GM12878 (cell line): Measurements from ENCODE around the gene MROH2A. TPM values are rescaled to one million over a fixed set of nuclear protein-coding genes. Genes with fewer than 3 reads are reported as not detected.

ENCODE experiments used
- ATAC-seq: fragments of 200-7000 bp; cut with Tn5 transposase; 3 replicates; pipeline ENCODE4 v1.9.1; 2020; ENCODE audit warnings: mild to moderate bottlenecking, moderate library complexity
- BruUV-seq: library from RNA; stranded (reverse); fragments of 400-500 nt; replicated peaks from 2 replicates; lab custom pipeline; 2021; lab: Mats Ljungman, UMichigan
- CTCF ChIA-PET: fragments of 300-600 bp; sonication (Branson Sonifier 250); formaldehyde crosslinking; extraction: SDS; loops from one replicate; lab custom pipeline; 2021; ENCODE audit warnings: inconsistent platforms; lab: Yijun Ruan, JAX
- POLR2A ChIA-PET: fragments of 350-600 bp; formaldehyde crosslinking; extraction: SDS; loops from one replicate; lab custom pipeline; 2021; ENCODE audit warnings: inconsistent platforms; lab: Charles Lee
- RAD21 ChIA-PET: fragments of 300-600 bp; sonication (Branson Sonifier 250); formaldehyde crosslinking; loops from one replicate; lab custom pipeline; 2023; ENCODE audit warnings: antibody characterized with exemption; ENCODE audit not compliant: unreplicated experiment; lab: Charles Lee
- SMC1A ChIA-PET: fragments of 300-600 bp; sonication (Branson Sonifier 250); formaldehyde crosslinking; loops from one replicate; lab custom pipeline; 2023; ENCODE audit not compliant: unreplicated experiment, uncharacterized antibody; lab: Charles Lee
- DNase-seq: peaks from one replicate; pipeline ENCODE4 v3.0.0-alpha.2; 2011; ENCODE audit warnings: low read depth, low spot score
- FAIRE-seq: peaks from 3 replicates; lab custom pipeline; 2011; peaks lifted over from hg19 to GRCh38; lab: Jason Lieb, UNC
- H2AFZ ChIP-seq: 2 replicates; pipeline ENCODE4 v1.6.0; 2011; ENCODE audit warnings: low read depth, low read length, control low read depth; ENCODE audit not compliant: control insufficient read depth
- H3K27ac ChIP-seq: 2 replicates; pipeline ENCODE4 v1.5.1; 2011; ENCODE audit warnings: control low read depth; ENCODE audit not compliant: control insufficient read depth, insufficient read depth
- H3K27me3 ChIP-seq, 2 experiments: replicated peaks in 1 of 2; 2 replicates each; pipeline versions ENCODE4 v1.6.0 to v1.6.1; 2011; ENCODE audit warnings: low read length in 1 of 2; ENCODE audit not compliant: control insufficient read depth in 2 of 2, insufficient read depth in 2 of 2
- H3K36me3 ChIP-seq, 2 experiments: 2 replicates each; pipeline ENCODE4 v1.5.1; 2011; ENCODE audit warnings: low read length in 1 of 2; ENCODE audit not compliant: control insufficient read depth in 2 of 2, insufficient read depth in 2 of 2
- H3K4me1 ChIP-seq: 2 replicates; pipeline ENCODE4 v1.6.1; 2011; ENCODE audit warnings: mild to moderate bottlenecking, low read length, moderate library complexity, mixed read lengths; ENCODE audit not compliant: control insufficient read depth, insufficient read depth
- H3K4me2 ChIP-seq: 2 replicates; pipeline ENCODE4 v1.6.0; 2011; ENCODE audit warnings: control low read depth; ENCODE audit not compliant: control insufficient read depth, insufficient read depth
- H3K4me3 ChIP-seq: fragments of 200-600 bp; sonication (generic); 2 replicates; pipeline ENCODE4 v1.5.1; 2016
- H3K79me2 ChIP-seq: 2 replicates; pipeline ENCODE4 v1.6.0; 2011; ENCODE audit warnings: low read length; ENCODE audit not compliant: control insufficient read depth, insufficient read depth
- H3K9ac ChIP-seq: 2 replicates; pipeline ENCODE4 v1.8.0; 2011; ENCODE audit warnings: low read length, control low read depth, mixed read lengths; ENCODE audit not compliant: control insufficient read depth, insufficient read depth
- H3K9me3 ChIP-seq: replicated peaks from 3 replicates; pipeline ENCODE4 v1.5.1; 2011; ENCODE audit warnings: mild to moderate bottlenecking, low read length; ENCODE audit not compliant: control insufficient read depth, insufficient read depth
- H4K20me1 ChIP-seq: 2 replicates; pipeline ENCODE4 v1.6.0; 2011; ENCODE audit not compliant: control insufficient read depth, insufficient read depth
- KDM1A ChIP-seq: fragments of 200-600 bp; sonication (generic); IDR thresholded peaks from 2 replicates; pipeline ENCODE4 v1.6.1; 2016; ENCODE audit warnings: borderline replicate concordance
- PBX3 ChIP-seq: IDR thresholded peaks from 2 replicates; pipeline ENCODE4 v1.6.1; 2011; ENCODE audit warnings: mild to moderate bottlenecking, low read depth, low read length, moderate library complexity; ENCODE audit not compliant: insufficient replicate concordance
- WGBS: methylation state at CpG from one replicate; pipeline ENCODE4 v1.1.6; 2016; ENCODE audit warnings: low lambda C conversion rate; ENCODE audit not compliant: insufficient replicate concordance, insufficient coverage; ENCODE audit errors: missing lambda C conversion rate; 5-methylcytosine and 5-hydroxymethylcytosine counted together
- in situ Hi-C: fragments of 300-500 bp; cut with MboI; formaldehyde crosslinking; loops from 9 replicates; pipeline ENCODE4 v1.14.3; 2018; ENCODE audit warnings: mixed read lengths
- intact Hi-C: fragments of 100-400 bp; cut with micrococcal nuclease; formaldehyde crosslinking; loops from one replicate; pipeline ENCODE4 v1.14.2; 2022; ENCODE audit not compliant: unreplicated experiment
- polyA plus RNA-seq, 11 experiments: library from polyadenylated mRNA; depleted of rRNA in 4 of 11; unstranded in 6 of 11; stranded (reverse) in 5 of 11; fragments of >200 nt; fragmentation: Nextera tagmentation in 4 of 11; fragmentation: Illumina TruSeq in 1 of 11; extraction: Ambion mirVana in 4 of 11; extraction: Trizol in 1 of 11; gene quantifications; 1 replicate in 1 of 11; 2 replicates in 10 of 11; pipeline versions ENCODE4 v1.2.1 to v1.2.3, GENCODE V29; 2011 to 2016; ENCODE audit warnings: inconsistent platforms in 2 of 11, missing spikeins in 2 of 11, low read depth in 1 of 11
- total RNA-seq, 4 experiments: library from RNA; depleted of rRNA in 3 of 4; stranded (reverse); fragments of >200 nt in 3 of 4; fragmentation: Illumina TruSeq in 1 of 4; extraction: Trizol in 1 of 4; gene quantifications; 2 replicates each; pipeline versions ENCODE4 v1.2.1 to v1.2.3, GENCODE V29; 2013 to 2021

MROH2A gene
- total and polyA plus RNA-seq, 10 of the 15 experiments (the other 5 are each of a cell fraction or from before 2014, with no cell fraction given): not detected

GRCh38 chr2:233807215-233807865 lies 29.2 kb downstream of the MROH2A start:
- no peaks in the 10 kb centered on the region for H3K9me3 ChIP-seq
- no peaks in the 10 kb centered on the region for H3K36me3 ChIP-seq
- no peaks in the 10 kb centered on the region for H3K4me1 ChIP-seq
- intact Hi-C loops: no loop called here
- 10% methylated on average over 12 of the region's 12 CpGs for WGBS
- FAIRE-seq (no peak), DNase-seq (no peak), ATAC-seq (no peak)
- no peaks in the 10 kb centered on the region for H3K79me2 ChIP-seq
- H3K4me2 ChIP-seq: no peak overlapping the region
- H3K9ac ChIP-seq: no peak overlapping the region
- no peaks in the 10 kb centered on the region for H4K20me1 ChIP-seq
- in situ Hi-C loops: no loop called here
- no peak overlapping the region for H2AFZ ChIP-seq
- ChIA-PET RAD21 (no interaction called here), POLR2A (no interaction called here), SMC1A (no interaction called here), CTCF (no interaction called here)
- no peaks in the 10 kb centered on the region; a peak in 2 of 4 replicates for H3K27me3 ChIP-seq
- no peak overlapping the region for H3K4me3 ChIP-seq
- H3K27ac ChIP-seq: no peak overlapping the region
- no peak for TF ChIP-seq PBX3
- TF ChIP-seq, all 136 proteins: peak for 0
- BruUV-seq: no TSS peak

GRCh38 chr2:233807966-233808935 lies 30.1 kb downstream of the MROH2A start:
- Histone ChIP-seq H4K20me1 (no peaks in the 10 kb centered on the region), H3K4me3 (no peak overlapping the region), H3K36me3 (no peaks in the 10 kb centered on the region), H3K9ac (no peak overlapping the region), H3K9me3 (no peaks in the 10 kb centered on the region), H3K4me1 (no peaks in the 10 kb centered on the region), H2AFZ (no peak overlapping the region), H3K27me3 (no peaks in the 10 kb centered on the region; a peak in 2 of 4 replicates), H3K79me2 (no peaks in the 10 kb centered on the region), H3K4me2 (no peak overlapping the region), H3K27ac (no peak overlapping the region)
- ChIA-PET CTCF (no interaction called here), RAD21 (no interaction called here), POLR2A (no interaction called here), SMC1A (no interaction called here)
- in situ Hi-C loops: no loop called here
- no TSS peak for BruUV-seq
- FAIRE-seq: no peak
- intact Hi-C loops: no loop called here
- no peak for TF ChIP-seq KDM1A
- 25% methylated on average over 10 of the region's 10 CpGs for WGBS
- ATAC-seq: no peak
- DNase-seq: no peak
